ENCODE results near the gene MAGEA9B.

GRCh38 chrX:149571770-149572169, 15.5 kb downstream of the MAGEA9B start:
- TF ChIP-seq EP300 (IDR thresholded peaks at IDR 0.05) = no peak
- TF ChIP-seq POLR2A (IDR thresholded peaks at IDR 0.05) = no peak
- no peak for TF ChIP-seq CTCF (IDR thresholded peaks at IDR 0.05)
- no peak for TF ChIP-seq POLR2AphosphoS5 (IDR thresholded peaks at IDR 0.05)
